ENCODE data around the gene ZNHIT3.

GRCh38 chr17:36485805-36486203, 677 bp upstream of the ZNHIT3 start:
- TF ChIP-seq, protein P1, sequence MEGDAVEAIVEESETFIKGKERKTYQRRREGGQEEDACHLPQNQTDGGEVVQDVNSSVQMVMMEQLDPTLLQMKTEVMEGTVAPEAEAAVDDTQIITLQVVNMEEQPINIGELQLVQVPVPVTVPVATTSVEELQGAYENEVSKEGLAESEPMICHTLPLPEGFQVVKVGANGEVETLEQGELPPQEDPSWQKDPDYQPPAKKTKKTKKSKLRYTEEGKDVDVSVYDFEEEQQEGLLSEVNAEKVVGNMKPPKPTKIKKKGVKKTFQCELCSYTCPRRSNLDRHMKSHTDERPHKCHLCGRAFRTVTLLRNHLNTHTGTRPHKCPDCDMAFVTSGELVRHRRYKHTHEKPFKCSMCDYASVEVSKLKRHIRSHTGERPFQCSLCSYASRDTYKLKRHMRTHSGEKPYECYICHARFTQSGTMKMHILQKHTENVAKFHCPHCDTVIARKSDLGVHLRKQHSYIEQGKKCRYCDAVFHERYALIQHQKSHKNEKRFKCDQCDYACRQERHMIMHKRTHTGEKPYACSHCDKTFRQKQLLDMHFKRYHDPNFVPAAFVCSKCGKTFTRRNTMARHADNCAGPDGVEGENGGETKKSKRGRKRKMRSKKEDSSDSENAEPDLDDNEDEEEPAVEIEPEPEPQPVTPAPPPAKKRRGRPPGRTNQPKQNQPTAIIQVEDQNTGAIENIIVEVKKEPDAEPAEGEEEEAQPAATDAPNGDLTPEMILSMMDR (IDR thresholded peaks at IDR 0.05): no peak
- no peak for TF ChIP-seq POLR2A (IDR thresholded peaks at IDR 0.05)

Measured in thyroid gland (tissue), 4 donors.